HT1080 (cell line): ENCODE measurements around the gene TIMM22. TPM values are rescaled to one million over a fixed set of nuclear protein-coding genes. Genes with fewer than 3 reads are reported as not detected.
"Not testable (repeated sequence)": the region's sequence is repeated elsewhere in the genome, so short reads cannot be mapped to it uniquely, and the experiment has no call there.

ENCODE experiments used
- DNase-seq: peaks from one replicate; pipeline ENCODE4 v3.0.0-alpha.2; 2015; ENCODE audit warnings: low read depth
- total RNA-seq: library from RNA; depleted of rRNA; stranded (reverse); fragments of >200 nt; shearing (Covaris generic); gene quantifications from 2 replicates; pipeline ENCODE4 v1.2.3, GENCODE V29; 2014

TIMM22 gene
- total RNA-seq, 1 experiment from 2014 or later = 25.2 TPM

DNA sequence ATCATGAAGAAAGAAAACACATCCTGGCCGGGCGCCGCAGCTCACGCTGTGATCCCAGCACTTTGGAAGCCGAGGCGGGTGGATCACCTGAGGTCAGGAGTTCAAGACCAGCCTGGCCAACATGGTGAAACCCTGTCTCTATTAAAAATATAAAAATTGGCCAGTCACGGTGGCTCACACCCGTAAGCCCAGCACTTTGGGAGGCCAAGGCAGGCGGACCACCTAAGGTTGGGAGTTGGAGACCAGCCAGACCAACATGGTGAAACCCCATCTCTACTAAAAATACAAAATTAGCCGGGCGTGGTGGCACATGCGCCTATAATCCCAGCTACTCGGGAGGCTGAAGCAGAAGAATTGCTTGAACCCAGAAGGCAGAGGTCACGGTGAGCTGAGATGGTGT is 25.1 kb upstream of the TIMM22 start:
- not testable (repeated sequence) for DNase-seq

DNA sequence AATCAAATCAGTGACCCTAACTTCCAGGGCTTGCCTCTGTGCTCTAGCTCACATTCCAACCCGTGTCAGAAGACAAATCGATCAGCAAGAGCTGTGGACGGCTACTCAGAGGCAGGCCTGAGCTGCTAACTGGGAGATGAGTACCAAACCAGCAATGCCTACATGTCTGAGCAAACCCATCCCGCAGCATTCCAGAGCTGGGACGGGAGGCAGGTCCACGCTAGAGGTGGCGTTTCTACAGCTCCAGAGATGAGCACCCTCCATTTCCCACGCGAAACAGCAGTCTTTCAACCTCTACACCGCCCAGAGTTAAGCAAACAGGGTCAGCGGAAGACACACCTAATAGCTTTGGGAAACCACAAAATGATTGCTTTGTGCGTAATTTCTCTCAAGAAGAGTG is 23.9 kb upstream of the TIMM22 start:
- DNase-seq = no peak

DNA sequence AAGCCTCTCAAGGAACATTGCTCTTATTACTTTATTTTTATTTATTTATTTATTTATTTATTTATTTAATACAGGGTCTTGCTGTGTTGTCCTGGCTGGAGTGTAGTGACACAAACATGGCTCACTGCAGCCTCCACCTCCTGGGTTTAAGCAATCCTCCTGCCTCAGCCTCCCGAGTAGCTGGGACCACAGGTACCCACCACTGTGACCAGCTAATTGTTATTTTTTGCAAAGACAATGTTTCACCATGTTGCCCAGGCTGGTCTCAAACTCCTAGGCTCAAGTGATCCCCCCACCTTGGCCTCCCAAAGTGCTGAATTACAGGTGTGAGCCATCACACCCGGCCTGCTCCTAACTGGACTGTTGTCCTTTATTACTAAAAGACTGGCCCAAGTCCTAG is 22.2 kb upstream of the TIMM22 start:
- DNase-seq = not testable (repeated sequence)

DNA sequence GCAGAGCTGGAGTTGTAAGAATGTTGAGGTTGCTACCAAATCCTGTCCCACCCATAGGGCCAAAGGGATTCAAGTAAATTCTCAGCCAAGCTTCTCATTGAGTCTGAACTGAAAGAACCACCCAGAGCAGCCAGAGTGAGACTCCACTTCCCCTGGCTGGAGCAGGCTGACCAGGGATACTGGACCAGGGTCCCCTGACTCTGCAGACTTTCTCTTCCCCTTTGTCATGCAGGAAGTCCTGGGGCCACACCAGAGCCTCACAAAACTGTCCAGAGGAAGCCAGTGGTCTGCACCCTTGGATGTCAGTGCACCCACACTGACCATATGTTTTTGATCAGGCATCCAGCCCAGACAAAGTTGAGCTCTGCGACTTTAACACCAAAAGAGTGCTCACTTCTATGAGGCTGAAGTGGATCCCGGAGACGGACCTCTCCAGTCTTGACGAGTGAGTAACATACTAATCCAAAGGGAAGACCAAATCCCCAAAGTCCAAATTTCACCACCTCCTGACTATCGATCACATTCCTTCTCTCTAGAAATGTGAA is 21.5 kb upstream of the TIMM22 start:
- no peak for DNase-seq

DNA sequence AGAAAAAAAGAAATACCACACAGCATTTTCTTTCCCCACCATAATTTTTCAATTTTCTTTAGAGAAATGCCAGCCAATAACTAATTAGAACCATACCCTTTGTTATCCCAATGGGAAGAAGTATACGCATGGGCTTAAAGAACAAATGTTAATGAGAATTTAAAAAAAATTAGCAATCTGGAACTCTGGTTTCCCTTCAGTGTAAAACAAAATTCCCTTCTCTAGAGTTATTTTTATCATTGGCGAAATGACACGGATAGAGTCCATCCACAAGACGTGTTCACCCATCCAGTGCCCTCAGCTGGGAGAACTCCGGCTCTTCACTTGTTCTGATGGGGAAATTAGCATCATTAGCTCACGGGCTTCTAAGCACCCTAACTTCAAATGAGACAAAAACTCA is 20.6 kb upstream of the TIMM22 start:
- DNase-seq = no peak

DNA sequence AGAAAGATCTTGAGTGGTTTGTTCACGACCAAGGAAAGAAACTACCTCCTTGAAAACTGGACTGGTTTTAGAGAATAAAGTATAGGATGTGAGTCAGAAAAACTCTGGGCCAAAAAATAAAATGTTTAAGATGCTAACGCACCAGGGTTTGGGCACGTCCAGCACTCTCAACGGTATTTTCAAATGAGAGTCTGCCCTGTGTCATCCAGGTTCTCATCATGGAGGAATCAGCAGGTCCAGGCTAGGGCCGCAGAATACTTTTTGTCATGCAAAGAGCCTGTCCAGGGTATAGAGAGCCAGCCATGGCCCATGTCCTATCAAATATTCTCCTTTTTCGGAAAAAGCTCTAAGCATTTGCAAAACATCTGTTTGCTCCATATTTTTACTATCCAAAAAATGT is 19.8 kb upstream of the TIMM22 start:
- no peak for DNase-seq

DNA sequence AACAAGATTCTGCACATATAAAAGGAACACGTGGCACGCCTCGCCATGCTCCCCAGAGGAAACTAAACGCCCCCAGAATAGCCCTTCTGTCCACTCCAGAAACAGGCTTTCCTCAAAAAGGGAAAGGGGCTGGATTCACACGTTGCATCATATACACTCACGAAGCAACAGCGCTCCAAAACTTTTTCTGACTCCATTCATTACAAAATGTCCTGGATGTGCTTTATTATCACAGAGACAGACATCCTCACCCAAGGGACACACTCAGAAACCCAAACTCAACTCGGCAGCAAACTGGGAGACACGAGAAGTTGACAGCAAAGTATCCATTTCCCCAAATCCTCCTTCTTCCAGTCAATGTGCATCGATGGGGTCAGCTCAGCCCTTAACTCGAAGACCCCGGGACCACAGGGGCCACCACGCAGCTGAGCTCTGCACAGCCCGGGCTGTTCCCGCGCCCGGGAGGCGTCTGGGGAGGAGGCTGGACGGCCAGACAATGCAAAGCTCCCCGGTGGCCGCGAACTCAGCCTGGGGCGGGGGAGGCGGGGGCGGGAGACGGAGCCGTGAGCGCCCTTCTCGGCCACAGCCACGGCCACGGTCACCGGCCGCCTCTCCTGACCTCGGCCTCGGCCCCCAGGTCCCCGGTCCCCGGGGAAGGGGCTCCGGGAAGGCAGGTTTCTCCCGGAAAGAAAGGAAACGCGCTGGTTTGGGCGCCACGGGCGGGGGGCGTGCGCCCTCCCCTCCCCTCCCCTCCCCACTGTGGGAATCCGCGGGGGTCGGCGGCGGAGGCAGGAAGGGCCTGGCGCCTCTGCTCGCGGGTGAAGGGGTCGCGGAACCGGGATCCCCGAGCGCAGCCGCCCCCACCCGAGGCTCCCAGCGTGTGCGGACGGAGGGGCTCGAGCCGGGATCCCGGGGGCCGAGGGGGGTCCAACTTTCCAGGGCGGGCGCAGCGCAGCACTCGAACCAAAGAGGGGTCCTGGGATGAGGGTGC is 18.5 kb upstream of the TIMM22 start:
- DNase-seq = no peak

DNA sequence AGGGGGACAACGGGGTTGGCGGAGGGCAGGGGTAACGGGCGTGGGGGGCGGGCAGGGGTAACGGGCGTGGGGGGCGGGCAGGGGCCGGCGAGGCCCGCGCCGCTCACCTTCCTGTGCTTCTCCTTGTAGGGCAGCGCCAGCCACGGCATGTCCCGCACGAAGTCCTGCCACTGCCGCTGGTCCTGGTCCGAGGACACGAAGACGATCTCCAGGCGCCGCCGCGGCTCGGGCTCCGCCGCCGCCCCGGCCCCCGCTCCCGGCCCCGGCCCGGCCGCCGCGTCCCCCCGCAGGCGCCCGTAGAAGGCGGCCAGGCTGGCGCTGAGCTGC is 17.8 kb upstream of the TIMM22 start:
- DNase-seq = no peak

DNA sequence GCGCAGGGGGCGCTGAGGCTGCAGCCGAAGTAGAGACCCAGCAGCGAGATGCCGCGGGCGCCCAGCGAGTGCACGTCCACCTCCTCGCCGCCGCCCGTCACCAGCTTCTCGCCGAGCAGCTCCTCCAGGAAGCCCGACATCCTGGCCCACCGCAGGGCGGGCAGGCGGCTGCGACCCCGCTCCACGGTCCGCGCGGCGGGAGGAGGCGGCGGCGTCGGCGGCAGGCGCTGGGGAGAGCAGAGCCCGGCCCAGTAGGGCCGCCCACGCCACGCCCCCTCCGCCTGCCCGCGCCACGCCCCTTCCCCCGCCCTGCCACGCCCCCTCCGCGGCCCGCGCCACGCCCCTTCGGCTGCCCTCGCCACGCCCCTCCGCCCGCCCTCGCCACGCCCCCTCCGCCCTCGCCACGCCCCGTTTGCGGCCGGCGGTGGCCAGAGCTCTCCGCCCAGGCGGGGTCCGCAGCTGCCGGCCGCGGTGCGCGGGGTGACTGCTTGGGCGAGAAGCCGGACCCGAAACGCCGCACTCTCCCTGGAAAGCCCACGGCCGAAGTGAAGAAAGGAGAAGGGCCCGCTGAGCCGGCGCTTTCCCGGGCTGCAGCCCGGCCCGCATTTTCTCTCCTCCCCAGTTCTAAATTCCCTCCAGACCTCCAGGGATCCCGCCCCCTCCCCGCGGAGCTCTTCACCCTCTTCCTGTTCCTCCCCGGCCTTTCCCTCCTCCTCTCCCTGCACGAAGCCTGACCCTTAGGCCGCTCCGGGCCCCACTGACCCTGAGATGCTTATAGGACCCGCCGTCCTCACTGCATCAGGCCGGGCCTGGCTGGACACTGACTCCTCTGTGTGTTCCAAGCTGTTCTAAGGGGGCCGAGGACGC is 17.2 kb upstream of the TIMM22 start, which contains the start of gene NXN:
TSS of gene NXN (minus strand) at position 238 of the 867 bp plus-strand sequence.
- DNase-seq = peak; percentile 50

DNA sequence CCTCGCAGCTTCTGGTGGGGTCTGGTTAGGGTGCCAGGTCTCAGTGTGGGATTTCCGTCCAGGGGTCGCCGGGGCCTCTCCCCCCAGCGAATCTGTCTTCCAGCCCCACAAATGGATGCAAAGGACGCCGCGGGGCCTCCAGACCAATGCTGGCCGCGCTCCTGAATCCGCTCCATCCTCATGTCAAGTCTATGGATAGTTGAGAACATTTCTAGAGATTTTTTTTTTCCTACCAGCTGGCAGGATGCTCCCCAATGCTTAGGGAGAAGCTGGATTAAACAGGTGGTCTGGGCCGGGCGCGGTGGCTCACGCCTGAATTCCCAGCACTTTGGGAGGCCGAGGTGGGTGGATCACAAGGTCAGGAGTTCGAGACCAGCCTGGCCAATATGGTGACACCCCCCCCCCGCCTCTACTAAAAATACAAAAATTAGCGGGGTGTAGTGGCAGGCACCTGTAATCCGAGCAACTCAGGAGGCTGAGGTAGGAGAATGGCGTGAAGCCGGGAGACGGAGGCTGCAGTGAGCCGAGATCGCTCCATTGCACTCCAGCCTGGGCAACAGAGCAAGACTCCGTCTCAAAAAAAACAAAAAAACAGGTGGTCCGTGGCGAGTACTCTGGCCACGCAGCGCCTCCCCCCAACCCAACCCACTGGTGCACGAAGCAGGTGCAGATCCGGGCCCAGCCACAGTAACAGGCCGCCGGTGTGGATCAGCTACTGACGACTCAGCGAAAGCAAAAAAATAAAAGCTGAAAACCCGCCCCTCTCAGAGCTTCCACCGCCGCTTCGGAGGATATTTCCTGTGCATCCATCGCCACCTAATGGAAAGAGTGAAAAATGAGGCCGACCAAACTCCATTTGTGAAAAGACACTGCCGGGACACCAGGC is 16.3 kb upstream of the TIMM22 start:
- peak; percentile 70 for DNase-seq

DNA sequence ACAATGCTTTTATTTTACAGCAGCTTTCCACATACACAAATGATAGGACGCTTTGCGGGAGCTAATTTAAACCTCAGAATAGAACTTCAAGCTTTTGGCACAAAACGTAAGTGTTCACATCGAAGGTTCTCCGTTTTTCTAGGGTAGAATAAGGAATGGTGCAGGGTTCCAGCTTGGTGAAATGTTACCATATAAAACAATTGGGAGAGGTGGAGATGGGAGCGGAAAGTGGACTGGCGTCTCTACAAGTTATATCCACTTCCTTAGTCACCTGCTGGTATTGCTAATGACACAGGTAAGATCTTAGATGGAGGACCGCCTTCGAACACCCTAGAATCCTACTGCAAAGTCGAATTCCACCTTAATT is 15.7 kb upstream of the TIMM22 start:
- DNase-seq = no peak

DNA sequence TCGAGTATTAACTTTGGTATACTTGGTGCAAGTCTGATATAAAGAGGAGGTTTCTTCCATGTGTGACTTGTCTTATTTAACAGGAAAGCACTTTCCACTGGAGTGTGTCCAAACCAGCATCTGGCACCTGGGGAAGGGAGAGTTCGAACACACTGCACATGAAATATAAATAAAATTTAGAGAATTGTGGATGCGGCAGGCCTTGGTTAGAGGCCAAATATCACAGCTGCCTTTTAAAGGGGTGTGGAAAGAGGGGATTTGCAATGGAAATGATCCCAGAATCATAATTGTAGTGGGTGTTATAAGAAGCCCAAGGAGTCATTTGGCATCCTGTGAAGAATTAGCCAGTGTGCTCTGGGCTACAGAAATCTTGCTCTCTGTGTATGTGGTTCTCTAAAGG is 13.0 kb upstream of the TIMM22 start:
- DNase-seq = no peak

DNA sequence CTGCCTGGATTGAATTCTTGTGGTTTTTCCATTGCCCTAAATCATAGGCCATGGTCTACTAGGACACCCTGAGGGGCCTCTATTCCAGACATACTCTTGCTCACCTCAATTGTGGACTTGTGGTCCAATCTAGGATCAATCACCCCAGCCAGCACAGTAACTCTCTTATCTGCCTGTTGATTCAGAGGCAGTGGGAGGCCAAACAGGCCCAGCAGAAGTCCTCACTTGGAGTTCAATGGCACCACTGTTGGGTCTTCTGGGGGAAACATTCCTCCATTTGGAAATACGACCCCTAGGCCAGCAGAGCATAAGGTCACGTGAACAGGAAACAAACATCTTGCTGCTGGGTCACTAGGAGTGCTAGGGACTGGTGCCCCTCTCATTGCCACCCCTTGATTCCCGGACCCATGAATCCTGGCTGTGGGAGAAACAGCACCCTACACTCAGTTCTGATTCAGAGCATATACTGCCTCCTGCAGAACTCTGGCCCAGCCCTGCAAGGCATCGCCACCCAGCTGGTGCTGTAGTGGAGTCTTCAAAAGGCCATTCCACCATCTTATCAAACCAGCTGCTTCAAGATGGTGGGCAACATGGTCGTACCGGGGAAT is 10.5 kb upstream of the TIMM22 start:
- no peak for DNase-seq

DNA sequence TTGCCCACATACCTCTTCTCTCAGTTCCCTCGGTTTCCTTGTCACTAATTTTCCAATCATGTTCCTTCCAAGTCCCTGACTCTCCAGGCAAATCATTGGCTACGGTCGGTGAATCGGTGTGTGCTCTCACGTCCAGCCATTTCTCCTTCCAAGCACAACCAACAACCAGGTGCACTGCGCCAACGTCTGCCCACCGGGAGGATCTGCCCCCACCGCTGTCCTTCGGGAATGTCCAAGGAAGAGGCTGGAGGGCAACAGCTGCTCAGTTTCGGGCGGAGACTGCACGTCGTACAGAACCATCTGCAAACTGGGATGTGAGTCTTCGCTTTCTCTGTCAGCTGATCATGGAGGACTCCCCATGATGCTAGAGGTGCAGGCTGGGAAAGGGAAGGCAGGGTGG is 9.0 kb upstream of the TIMM22 start:
- DNase-seq = no peak

DNA sequence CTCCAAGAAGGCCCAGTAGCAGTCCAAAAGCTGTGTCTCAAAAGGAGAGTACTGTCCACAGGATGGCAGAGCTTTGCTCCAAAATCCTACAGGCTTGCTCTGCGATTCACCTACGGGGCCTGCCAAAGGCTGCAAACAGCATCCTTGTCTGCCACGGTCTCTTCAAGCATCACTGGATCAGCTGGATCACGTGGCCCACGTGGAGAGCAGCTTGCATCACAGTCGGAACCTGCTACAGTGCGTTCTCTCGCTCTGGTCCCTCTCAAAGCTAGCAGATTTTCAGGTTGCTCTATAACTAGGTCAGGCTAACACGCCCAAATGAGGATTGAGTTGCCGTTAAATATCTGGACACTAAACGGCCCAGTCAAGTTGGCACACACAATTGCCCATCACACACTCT is 8.4 kb upstream of the TIMM22 start:
- DNase-seq = no peak

DNA sequence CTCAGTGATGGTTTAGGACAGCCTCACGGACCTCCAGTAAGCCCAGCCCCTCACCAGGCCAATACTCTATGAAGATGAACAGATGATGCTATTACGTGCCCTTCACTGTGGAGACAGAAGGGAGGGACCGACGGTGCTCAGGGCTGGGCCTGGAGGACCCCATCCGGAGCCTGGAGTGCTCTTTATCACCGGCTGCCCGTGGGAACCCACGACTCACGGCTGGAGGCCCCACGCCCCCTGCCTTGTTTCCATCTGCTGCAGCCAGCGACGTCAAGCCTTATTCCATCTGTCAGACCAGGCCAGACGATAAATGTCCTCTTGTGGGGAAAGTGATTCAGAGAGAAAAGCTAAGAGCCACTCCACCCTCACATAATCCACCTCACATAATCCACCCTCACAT is 4.0 kb upstream of the TIMM22 start:
- no peak for DNase-seq

DNA sequence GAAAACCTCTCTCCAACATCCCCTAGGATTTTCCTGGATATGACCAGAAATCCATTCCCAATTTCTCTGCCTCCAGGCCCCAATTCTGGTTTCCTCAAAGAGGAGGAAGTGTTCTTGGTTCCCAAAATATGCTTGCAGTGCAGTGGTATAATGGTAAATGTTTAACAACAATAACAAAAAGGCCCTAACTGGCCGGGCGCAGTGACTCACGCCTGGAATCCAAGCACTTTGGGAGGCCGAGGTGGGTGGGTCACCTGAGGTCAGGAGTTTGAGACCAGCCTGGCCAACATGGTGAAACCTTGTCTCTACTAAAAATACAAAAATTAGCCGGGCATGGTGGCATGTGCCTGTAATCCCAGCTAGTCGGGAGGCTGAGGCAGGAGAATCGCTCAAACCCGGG is 1.6 kb upstream of the TIMM22 start:
- not testable (repeated sequence) for DNase-seq

DNA sequence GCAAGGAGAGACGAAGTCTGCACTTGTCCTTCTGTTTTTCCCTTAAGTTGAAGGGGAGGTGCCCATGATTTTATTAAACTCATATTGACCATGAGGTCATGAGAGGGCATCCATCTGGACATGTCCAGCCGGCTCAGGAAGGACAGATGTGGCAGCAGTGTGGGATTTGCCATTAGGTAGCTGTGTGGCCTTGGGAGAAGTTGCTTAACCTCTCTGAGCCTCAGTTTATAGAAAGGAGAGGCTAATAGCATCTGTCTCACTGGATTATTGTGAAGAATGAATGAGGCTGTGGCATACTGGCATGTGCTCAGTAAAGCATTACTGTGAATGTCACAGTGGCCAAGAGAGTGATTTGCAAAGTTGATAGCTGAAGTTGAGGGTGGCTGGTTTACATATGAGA is 1.2 kb downstream of the TIMM22 start:
- no peak for DNase-seq

DNA sequence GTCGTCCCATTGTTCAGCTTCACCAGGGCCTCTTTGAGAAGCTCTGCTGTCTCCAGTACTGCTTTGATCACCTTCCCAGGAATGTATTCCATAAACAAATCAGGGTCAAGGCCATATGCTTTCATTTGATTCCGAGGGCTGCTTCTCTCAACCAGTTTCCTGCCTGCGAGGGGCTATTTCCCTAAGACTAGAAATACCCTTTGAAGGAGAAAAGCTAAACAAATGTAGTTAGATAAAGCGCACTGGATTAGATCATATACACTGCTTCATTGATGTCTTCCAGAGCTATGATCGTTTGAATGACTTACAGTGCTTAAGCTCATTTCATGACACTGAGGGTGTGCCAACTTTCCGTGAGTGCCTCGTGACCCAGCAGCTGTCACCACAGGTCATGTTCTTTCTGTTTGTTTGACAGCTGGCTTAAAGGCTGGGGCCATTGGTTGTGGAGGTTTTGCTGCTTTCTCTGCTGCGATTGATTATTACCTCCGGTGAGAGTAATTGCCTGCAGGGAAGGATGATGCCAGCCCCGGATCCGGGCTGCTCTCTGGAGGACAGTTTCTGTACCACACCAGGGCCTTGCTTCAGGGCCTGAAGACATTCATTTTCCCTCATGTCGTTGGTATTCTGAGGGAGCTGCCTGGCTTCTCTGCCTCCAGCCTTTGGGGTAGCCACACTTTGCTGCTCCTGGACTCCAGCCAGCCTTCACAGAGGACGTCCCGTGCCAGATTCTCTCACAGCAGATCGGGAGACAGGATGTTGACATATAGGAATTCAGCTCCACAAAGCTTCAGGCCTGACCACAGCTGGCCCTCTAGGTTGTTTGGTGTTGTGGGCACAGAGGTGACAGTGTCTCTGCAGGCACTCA is 3.9 kb downstream of the TIMM22 start:
- peak; percentile 24 for DNase-seq
